Ishikawa (cell line): ENCODE data around the gene CDCA8.

Experiments
- CEBPB ChIP-seq: IDR thresholded peaks from 2 replicates; pipeline ENCODE4 v1.6.1; 2012
- CREB1 ChIP-seq: IDR thresholded peaks from 2 replicates; pipeline ENCODE4 v1.6.1; 2012; ENCODE audit warnings: low read depth
- EP300 ChIP-seq: IDR thresholded peaks from 2 replicates; pipeline ENCODE4 v1.6.1; 2012; ENCODE audit warnings: borderline replicate concordance
- TAF1 ChIP-seq: IDR thresholded peaks from 2 replicates; pipeline ENCODE4 v1.6.1; 2012; ENCODE audit warnings: low read depth, mild to moderate bottlenecking
- TEAD4 ChIP-seq: IDR thresholded peaks from 2 replicates; pipeline ENCODE4 v1.6.1; 2012
- ZBTB7A ChIP-seq: IDR thresholded peaks from 2 replicates; pipeline ENCODE4 v1.6.1; 2012; ENCODE audit warnings: low read depth
- TF ChIP-seq, protein P1 (sequence below): IDR thresholded peaks from 2 replicates; pipeline ENCODE4 v1.6.1; 2012

DNA sequence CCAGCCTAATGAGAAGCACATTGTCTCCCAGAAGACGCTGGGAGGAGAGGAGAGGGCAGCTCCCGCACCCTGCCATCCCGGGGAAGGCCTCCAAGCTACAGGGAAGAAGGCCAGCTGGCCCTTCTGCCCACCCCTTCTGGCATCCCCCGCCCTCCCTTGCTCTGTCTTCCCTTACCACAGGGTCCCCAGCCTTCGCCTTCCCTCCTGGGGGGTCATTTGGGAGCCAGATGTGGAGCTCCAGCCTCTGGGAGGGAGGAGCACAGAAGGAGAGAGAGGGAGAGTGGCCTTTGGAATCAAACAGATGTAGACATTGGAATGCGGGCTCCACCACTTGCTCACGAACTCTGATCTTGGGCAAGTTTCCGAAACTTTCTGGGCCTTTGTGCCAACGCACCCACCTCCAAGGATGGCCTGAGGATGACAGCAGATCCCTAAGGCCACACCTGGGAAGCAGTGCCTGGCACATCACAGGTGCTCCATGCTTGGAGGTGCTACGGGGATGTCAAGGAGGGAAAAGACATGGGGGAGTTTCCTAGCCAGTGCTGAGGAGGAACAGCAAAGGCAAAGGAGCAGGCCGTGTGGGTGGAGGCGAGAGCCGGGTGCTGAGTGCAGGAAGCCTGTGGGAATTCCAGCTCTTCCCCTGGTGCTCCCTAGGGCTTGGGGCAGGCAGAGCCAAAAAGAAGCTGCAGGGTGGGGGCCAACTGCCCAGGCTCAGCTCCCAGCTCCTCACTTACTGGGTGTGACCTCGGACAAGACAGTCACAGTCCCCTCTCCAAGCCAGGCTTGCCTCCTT lies 34.5 kb upstream of the CDCA8 start:
- no peak for TF ChIP-seq CREB1
- TF ChIP-seq TEAD4 = no peak
- TF ChIP-seq, protein P1, sequence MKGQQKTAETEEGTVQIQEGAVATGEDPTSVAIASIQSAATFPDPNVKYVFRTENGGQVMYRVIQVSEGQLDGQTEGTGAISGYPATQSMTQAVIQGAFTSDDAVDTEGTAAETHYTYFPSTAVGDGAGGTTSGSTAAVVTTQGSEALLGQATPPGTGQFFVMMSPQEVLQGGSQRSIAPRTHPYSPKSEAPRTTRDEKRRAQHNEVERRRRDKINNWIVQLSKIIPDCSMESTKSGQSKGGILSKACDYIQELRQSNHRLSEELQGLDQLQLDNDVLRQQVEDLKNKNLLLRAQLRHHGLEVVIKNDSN = no peak
- TF ChIP-seq EP300 = no peak
- no peak for TF ChIP-seq CEBPB
- TF ChIP-seq ZBTB7A = no peak
- TF ChIP-seq TAF1 = no peak
